ENCODE results near the gene ABCC4.

Gene ABCC4

GRCh38 chr13:95319551-95320274 is 18.5 kb upstream of the ABCC4 start:
- no peak for DNase-seq (ENCODE audit: extremely low read depth, low read depth)
- H3K4me3 ChIP-seq (replicated peaks; ENCODE audit: low read depth, low read length) = no peak overlapping the region
- TF ChIP-seq CTCF (IDR thresholded peaks at IDR 0.05; ENCODE audit: low read depth, low read length, missing control alignments) = no peak

- no peak for DNase-seq (ENCODE audit: extremely low read depth, low read depth)
- no peak for TF ChIP-seq CTCF (IDR thresholded peaks at IDR 0.05; ENCODE audit: low read depth, low read length, missing control alignments)
- H3K4me3 ChIP-seq (replicated peaks; ENCODE audit: low read depth, low read length) = no peak overlapping the region
These were observed 16.1 kb upstream of the ABCC4 start for GRCh38 chr13:95317039-95317989.

DNA sequence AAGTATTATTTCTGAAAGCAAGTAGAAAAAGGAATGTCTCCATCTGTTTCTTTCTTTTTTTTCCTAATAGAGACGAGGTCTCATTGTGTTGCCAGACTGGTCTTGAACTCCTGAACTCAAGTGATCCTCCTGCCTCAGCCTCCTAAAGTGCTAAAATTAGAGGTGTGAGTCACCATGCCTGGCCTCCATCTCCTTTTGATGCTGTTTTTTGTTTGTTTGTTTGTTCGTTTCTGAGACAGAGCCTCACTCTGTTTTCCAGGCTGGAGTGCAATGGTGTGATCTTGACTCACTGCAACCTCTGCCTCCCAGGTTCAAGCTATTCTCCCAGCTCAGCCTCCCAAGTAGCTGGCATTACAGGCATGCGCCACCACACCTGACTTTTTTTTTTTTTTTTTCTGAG is 14.5 kb upstream of the ABCC4 start:
- H3K4me3 ChIP-seq (replicated peaks; ENCODE audit: low read depth, low read length) = no peak overlapping the region
- DNase-seq (ENCODE audit: extremely low read depth, low read depth) = no peak
- no peak for TF ChIP-seq CTCF (IDR thresholded peaks at IDR 0.05; ENCODE audit: low read depth, low read length, missing control alignments)

DNA sequence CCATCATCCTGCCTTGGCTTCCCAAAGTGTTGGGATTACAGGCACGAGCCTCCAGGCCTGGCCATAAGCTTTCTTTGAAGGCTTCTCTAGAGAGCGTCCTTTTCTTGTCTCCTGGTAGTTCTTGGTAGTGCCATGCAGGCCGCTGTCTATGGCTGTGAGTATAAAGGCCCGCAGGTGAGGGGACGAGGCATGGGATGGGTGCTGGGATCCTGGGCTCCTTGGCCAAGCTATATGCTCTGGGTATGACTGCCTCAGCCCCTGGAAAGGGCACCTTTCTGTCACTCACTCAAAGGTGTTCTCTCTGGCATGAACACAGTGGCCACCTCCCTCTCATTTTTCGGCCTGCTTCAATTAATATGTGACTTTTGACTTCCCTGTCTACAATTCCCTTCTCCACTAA is 6.3 kb upstream of the ABCC4 start:
- TF ChIP-seq CTCF (IDR thresholded peaks at IDR 0.05; ENCODE audit: low read depth, low read length, missing control alignments) = no peak
- no peak for DNase-seq (ENCODE audit: extremely low read depth, low read depth)
- no peak overlapping the region for H3K4me3 ChIP-seq (replicated peaks; ENCODE audit: low read depth, low read length)

GRCh38 chr13:95304453-95304852 is 3.2 kb upstream of the ABCC4 start:
- no peak for DNase-seq (ENCODE audit: extremely low read depth, low read depth)
- no peak for TF ChIP-seq CTCF (IDR thresholded peaks at IDR 0.05; ENCODE audit: low read depth, low read length, missing control alignments)
- H3K4me3 ChIP-seq (replicated peaks; ENCODE audit: low read depth, low read length) = no peak overlapping the region

GRCh38 chr13:95301968-95302393 is 730 bp upstream of the ABCC4 start:
- peak overlapping the region; percentile 68 for H3K4me3 ChIP-seq (replicated peaks; ENCODE audit: low read depth, low read length)
- no peak for TF ChIP-seq CTCF (IDR thresholded peaks at IDR 0.05; ENCODE audit: low read depth, low read length, missing control alignments)
- no peak for DNase-seq (ENCODE audit: extremely low read depth, low read depth)
